Naive thymus-derived CD4-positive, alpha-beta T cell (primary cell): ENCODE results near the gene LRIG3. TPM values are rescaled to one million over a fixed set of nuclear protein-coding genes. Genes with fewer than 3 reads are reported as not detected.

Experiments used
- ATAC-seq: fragments of 150-1000 bp; cut with Tn5 transposase; 2 replicates; pipeline ENCODE4 v1.10.0; 2021; ENCODE audit warnings: mild to moderate bottlenecking, moderate library complexity
- CTCF ChIA-PET: fragments of 350-600 bp; sonication (Branson Sonifier 250); formaldehyde crosslinking; loops from one replicate; lab custom pipeline; 2021; ENCODE audit warnings: antibody characterized with exemption; lab: Charles Lee
- POLR2A ChIA-PET: fragments of 350-600 bp; sonication (Branson Sonifier 250); formaldehyde crosslinking; loops from one replicate; lab custom pipeline; 2021; ENCODE audit warnings: antibody characterized with exemption, inconsistent platforms; lab: Charles Lee
- DNase-seq, 9 donors: peaks; one replicate each; pipeline versions ENCODE4 v3.0.0 to v3.0.0-alpha.2; 2020 to 2022; ENCODE audit warnings: mixed read lengths in 1 of 9
- H3K27ac ChIP-seq: one replicate; pipeline ENCODE4 v1.7.0; 2013; ENCODE audit warnings: mild to moderate bottlenecking, low read depth, low read length, moderate library complexity
- H3K27me3 ChIP-seq, 2 donors: one replicate each; pipeline ENCODE4 v1.7.0; 2013; ENCODE audit warnings: low read length in 2 of 2, mild to moderate bottlenecking in 2 of 2, moderate library complexity in 2 of 2; ENCODE audit not compliant: control insufficient read depth in 2 of 2, insufficient read depth in 2 of 2
- H3K36me3 ChIP-seq, 3 experiments: 1 replicate in 2 of 3; 2 replicates in 1 of 3; pipeline ENCODE4 v1.7.0; 2013; ENCODE audit warnings: low read length in 3 of 3, mild to moderate bottlenecking in 3 of 3, moderate library complexity in 1 of 3; ENCODE audit not compliant: insufficient read depth in 3 of 3, control insufficient read depth in 2 of 3
- H3K4me1 ChIP-seq, 2 donors: one replicate each; pipeline ENCODE4 v1.7.0; 2013; ENCODE audit warnings: low read length in 2 of 2, mild to moderate bottlenecking in 2 of 2, moderate library complexity in 1 of 2; ENCODE audit not compliant: control insufficient read depth in 2 of 2, insufficient read depth in 2 of 2
- H3K4me3 ChIP-seq: 2 replicates; pipeline ENCODE4 v1.7.0; 2013; ENCODE audit warnings: mild to moderate bottlenecking, low read length
- H3K9me3 ChIP-seq, 3 experiments: 1 replicate in 2 of 3; 2 replicates in 1 of 3; pipeline ENCODE4 v1.7.0; 2013; ENCODE audit warnings: low read length in 3 of 3; ENCODE audit not compliant: control insufficient read depth in 2 of 3
- H3K27ac Mint-ChIP-seq, 9 donors: one replicate each; pipeline ENCODE4 v1.8.0; 2020 to 2022; ENCODE audit warnings: mixed read lengths in 9 of 9, mild to moderate bottlenecking in 8 of 9, moderate library complexity in 5 of 9, inconsistent platforms in 2 of 9
- H3K27me3 Mint-ChIP-seq, 5 donors: one replicate each; pipeline ENCODE4 v1.8.0; 2021 to 2022; ENCODE audit warnings: mixed read lengths in 5 of 5, mild to moderate bottlenecking in 1 of 5
- H3K36me3 Mint-ChIP-seq, 5 donors: one replicate each; pipeline ENCODE4 v1.8.0; 2020 to 2022; ENCODE audit warnings: mixed read lengths in 5 of 5, mild to moderate bottlenecking in 3 of 5, inconsistent platforms in 1 of 5
- H3K4me1 Mint-ChIP-seq, 7 donors: one replicate each; pipeline ENCODE4 v1.8.0; 2020 to 2022; ENCODE audit warnings: mixed read lengths in 7 of 7, mild to moderate bottlenecking in 3 of 7, inconsistent platforms in 1 of 7
- H3K4me3 Mint-ChIP-seq, 10 donors: one replicate each; pipeline ENCODE4 v1.8.0; 2020 to 2022; ENCODE audit warnings: mild to moderate bottlenecking in 10 of 10, mixed read lengths in 10 of 10, moderate library complexity in 6 of 10, inconsistent platforms in 2 of 10
- H3K9me3 Mint-ChIP-seq, 11 donors: one replicate each; pipeline ENCODE4 v1.8.0; 2020 to 2022; ENCODE audit warnings: mixed read lengths in 11 of 11, mild to moderate bottlenecking in 4 of 11, inconsistent platforms in 1 of 11, moderate library complexity in 1 of 11
- intact Hi-C, 2 donors: fragments of 100-400 bp; cut with micrococcal nuclease; formaldehyde crosslinking; loops; one replicate each; pipeline ENCODE4 v1.15.1; 2023
- polyA plus RNA-seq, 2 donors: library from polyadenylated mRNA; unstranded; fragments of 300-500 nt; fragmentation: Illumina TruSeq; gene quantifications; one replicate each; pipeline ENCODE4 v1.2.3, GENCODE V29; 2021
- total RNA-seq, 6 experiments: library from RNA in 5 of 6; stranded (reverse) in 5 of 6; gene quantifications; 1 replicate in 5 of 6; 2 replicates in 1 of 6; pipeline ENCODE4 v1.2.3 and lab custom pipeline; 2021 to 2026

The LRIG3 gene
- total and polyA plus RNA-seq, 7 experiments from 2014 or later = 0.24 TPM; not detected in 6

- Histone ChIP-seq H3K4me1 (no peaks in the 10 kb centered on the region), H3K27ac (no peak overlapping the region), H3K36me3 (no peaks in the 10 kb centered on the region), H3K4me3 (no peak overlapping the region), H3K27me3 (peaks cover 0 to 3% of the 10 kb centered on the region in 2 donors), H3K9me3 (no peaks in the 10 kb centered on the region)
- POLR2A ChIA-PET = no interaction called here
- ATAC-seq (no peak), DNase-seq (no peak)
- Mint-ChIP-seq H3K4me3 (no peak overlapping the region), H3K9me3 (peaks cover 0 to 8% (median 0%) of the 10 kb centered on the region in 11 donors), H3K4me1 (peaks cover 0 to 1% (median 0%) of the 10 kb centered on the region in 7 donors), H3K36me3 (no peaks in the 10 kb centered on the region), H3K27ac (no peak overlapping the region), H3K27me3 (peaks cover 36 to 48% (median 41%) of the 10 kb centered on the region in 5 donors)
- intact Hi-C loops = no loop called here
- CTCF ChIA-PET = no interaction called here
These were observed 1.8 kb downstream of the LRIG3 start for GRCh38 chr12:58918469-58918844.

- ATAC-seq (no peak), DNase-seq (no peak)
- POLR2A ChIA-PET = no interaction called here
- intact Hi-C loops = no loop called here
- Histone ChIP-seq H3K9me3 (no peaks in the 10 kb centered on the region), H3K27me3 (peaks cover 0 to 3% of the 10 kb centered on the region in 2 donors), H3K27ac (no peak overlapping the region), H3K4me3 (no peak overlapping the region), H3K4me1 (no peaks in the 10 kb centered on the region), H3K36me3 (no peaks in the 10 kb centered on the region)
- Mint-ChIP-seq H3K27me3 (peaks cover 32 to 46% (median 37%) of the 10 kb centered on the region in 5 donors), H3K4me1 (peaks cover 0 to 1% (median 0%) of the 10 kb centered on the region in 7 donors), H3K27ac (no peak overlapping the region), H3K4me3 (no peak overlapping the region), H3K9me3 (peaks cover 0 to 5% (median 0%) of the 10 kb centered on the region in 11 donors), H3K36me3 (no peaks in the 10 kb centered on the region)
- CTCF ChIA-PET = no interaction called here
These were observed 2.4 kb downstream of the LRIG3 start for GRCh38 chr12:58917699-58918468.

GRCh38 chr12:58916921-58917511 is 3.3 kb downstream of the LRIG3 start:
- Mint-ChIP-seq H3K27ac (no peak overlapping the region), H3K4me1 (peaks cover 0 to 1% (median 0%) of the 10 kb centered on the region in 7 donors), H3K4me3 (no peak overlapping the region), H3K9me3 (no peaks in the 10 kb centered on the region), H3K27me3 (peaks cover 26 to 42% (median 32%) of the 10 kb centered on the region in 5 donors), H3K36me3 (no peaks in the 10 kb centered on the region)
- ChIA-PET POLR2A (no interaction called here), CTCF (no interaction called here)
- ATAC-seq = no peak
- Histone ChIP-seq H3K36me3 (no peaks in the 10 kb centered on the region), H3K27ac (no peak overlapping the region), H3K4me3 (no peak overlapping the region), H3K4me1 (no peaks in the 10 kb centered on the region), H3K9me3 (no peaks in the 10 kb centered on the region), H3K27me3 (peaks cover 0 to 3% of the 10 kb centered on the region in 2 donors)
- no peak for DNase-seq
- intact Hi-C loops = no loop called here

- Histone ChIP-seq H3K9me3 (no peaks in the 10 kb centered on the region), H3K27ac (no peak overlapping the region), H3K36me3 (no peaks in the 10 kb centered on the region), H3K4me3 (no peak overlapping the region), H3K4me1 (no peaks in the 10 kb centered on the region), H3K27me3 (no peaks in the 10 kb centered on the region)
- Mint-ChIP-seq H3K9me3 (peaks cover 0 to 2% (median 0%) of the 10 kb centered on the region in 11 donors), H3K4me1 (peaks cover 0 to 1% (median 0%) of the 10 kb centered on the region in 7 donors), H3K27ac (no peak overlapping the region), H3K4me3 (no peak overlapping the region), H3K27me3 (peaks cover 22 to 38% (median 30%) of the 10 kb centered on the region in 5 donors), H3K36me3 (no peaks in the 10 kb centered on the region)
- CTCF ChIA-PET = no interaction called here
- POLR2A ChIA-PET = no interaction called here
- DNase-seq = no peak
- ATAC-seq = no peak
- intact Hi-C loops = no loop called here
These were observed 4.1 kb downstream of the LRIG3 start for GRCh38 chr12:58916161-58916621.

- H3K36me3 Mint-ChIP-seq = no peaks in the 10 kb centered on the region
- DNase-seq (no peak), ATAC-seq (no peak)
- no peaks in the 10 kb centered on the region for H3K27me3 ChIP-seq
- no peak overlapping the region for H3K4me3 ChIP-seq
- ChIA-PET CTCF (no interaction called here), POLR2A (no interaction called here)
- intact Hi-C loops = no loop called here
- no peak overlapping the region for H3K27ac Mint-ChIP-seq
- H3K9me3 ChIP-seq = no peaks in the 10 kb centered on the region
- H3K4me1 ChIP-seq = no peaks in the 10 kb centered on the region
- H3K9me3 Mint-ChIP-seq = peaks cover 0 to 2% (median 0%) of the 10 kb centered on the region in 11 donors
- H3K27me3 Mint-ChIP-seq = peaks cover 20 to 34% (median 26%) of the 10 kb centered on the region in 5 donors
- H3K36me3 ChIP-seq = no peaks in the 10 kb centered on the region
- H3K4me1 Mint-ChIP-seq = peaks cover 0 to 1% (median 0%) of the 10 kb centered on the region in 7 donors
- no peak overlapping the region for H3K4me3 Mint-ChIP-seq
- H3K27ac ChIP-seq = no peak overlapping the region
These were observed 4.7 kb downstream of the LRIG3 start for GRCh38 chr12:58915634-58916033.

GRCh38 chr12:58915037-58915436 is 5.3 kb downstream of the LRIG3 start:
- ATAC-seq = no peak
- no peaks in the 10 kb centered on the region for H3K4me1 ChIP-seq
- peaks cover 0 to 2% (median 0%) of the 10 kb centered on the region in 11 donors for H3K9me3 Mint-ChIP-seq
- intact Hi-C loops = no loop called here
- DNase-seq = no peak
- peaks cover 18 to 30% (median 24%) of the 10 kb centered on the region in 5 donors for H3K27me3 Mint-ChIP-seq
- H3K4me1 Mint-ChIP-seq = no peaks in the 10 kb centered on the region
- CTCF ChIA-PET = no interaction called here
- H3K4me3 ChIP-seq = no peak overlapping the region
- no peaks in the 10 kb centered on the region for H3K27me3 ChIP-seq
- H3K27ac Mint-ChIP-seq = no peak overlapping the region
- H3K36me3 ChIP-seq = no peaks in the 10 kb centered on the region
- POLR2A ChIA-PET = no interaction called here
- H3K9me3 ChIP-seq = no peaks in the 10 kb centered on the region
- no peak overlapping the region for H3K4me3 Mint-ChIP-seq
- no peaks in the 10 kb centered on the region for H3K36me3 Mint-ChIP-seq
- no peak overlapping the region for H3K27ac ChIP-seq
